SU-DHL-6 (cell line): ENCODE results near the gene ZNF592.

Source experiments
- H2AFZ ChIP-seq: fragments of 200-600 bp; sonication (generic); 2 replicates; pipeline ENCODE4 v1.6.1; 2014; ENCODE audit warnings: low read depth, mild to moderate bottlenecking, moderate library complexity, mixed read lengths, antibody characterized with exemption, low read length; ENCODE audit not compliant: severe bottlenecking
- H3F3A ChIP-seq: fragments of 200-600 bp; shearing (Covaris generic); 2 replicates; pipeline ENCODE4 v1.6.0; 2016; ENCODE audit warnings: antibody characterized with exemption, mild to moderate bottlenecking; ENCODE audit not compliant: insufficient read depth
- H3K27ac ChIP-seq: fragments of 200-600 bp; sonication (generic); 2 replicates; pipeline ENCODE4 v1.5.1; 2016; ENCODE audit warnings: low read depth, mild to moderate bottlenecking, low read length, moderate library complexity, mixed read lengths
- H3K27me3 ChIP-seq: fragments of 200-600 bp; sonication (generic), shearing (Covaris generic); 2 replicates; pipeline ENCODE4 v1.6.0; 2014; ENCODE audit warnings: mild to moderate bottlenecking, low read length
- H3K36me3 ChIP-seq: fragments of 200-600 bp; sonication (generic); 2 replicates; pipeline ENCODE4 v1.6.1; 2014; ENCODE audit warnings: mild to moderate bottlenecking, low read length, mixed read lengths
- H3K4me2 ChIP-seq: fragments of 300-600, 200-600 bp; shearing (Covaris generic), sonication (generic); 2 replicates; pipeline ENCODE4 v1.6.0; 2014; ENCODE audit warnings: low read length, low read depth, mild to moderate bottlenecking; ENCODE audit not compliant: poor library complexity, severe bottlenecking
- H3K4me3 ChIP-seq: fragments of 200-600 bp; sonication (generic); 2 replicates; pipeline ENCODE4 v1.5.1; 2014; ENCODE audit warnings: antibody characterized with exemption, low read length, mild to moderate bottlenecking, mixed read lengths; ENCODE audit not compliant: insufficient read depth, poor library complexity, severe bottlenecking
- H3K79me2 ChIP-seq: fragments of 200-600 bp; sonication (generic); 2 replicates; pipeline ENCODE4 v1.6.1; 2014; ENCODE audit warnings: mild to moderate bottlenecking, low read length, moderate library complexity; ENCODE audit not compliant: insufficient read depth
- H3K9ac ChIP-seq: fragments of 200-600 bp; sonication (generic); 2 replicates; pipeline ENCODE4 v1.7.0; 2014; ENCODE audit warnings: mild to moderate bottlenecking, low read length
- H3K9me2 ChIP-seq: fragments of 200-600 bp; sonication (generic); replicated peaks from 2 replicates; pipeline ENCODE4 v1.6.1; 2014; ENCODE audit warnings: low read length; ENCODE audit not compliant: insufficient read depth
- H3K9me3 ChIP-seq: fragments of 200-600 bp; sonication (generic); 2 replicates; pipeline ENCODE4 v1.6.1; 2014; ENCODE audit warnings: low read length, mixed read lengths; ENCODE audit not compliant: insufficient read depth
- H4K20me1 ChIP-seq: fragments of 200-600 bp; sonication (generic); 2 replicates; pipeline ENCODE4 v1.6.1; 2014; ENCODE audit warnings: low read depth, mild to moderate bottlenecking, antibody characterized with exemption, low read length, moderate library complexity, mixed read lengths
- EZH2phosphoT487 ChIP-seq: fragments of 200-600 bp; sonication (generic), shearing (Covaris generic); conservative IDR thresholded peaks from 2 replicates; pipeline ENCODE4 v1.6.1; 2018; ENCODE audit warnings: mild to moderate bottlenecking, antibody characterized with exemption, low read length, moderate library complexity, mixed read lengths
- TF ChIP-seq, protein P1 (sequence below): fragments of 200-600 bp; sonication (generic); IDR thresholded peaks from one replicate; pipeline ENCODE4 v1.5.1; 2017; ENCODE audit warnings: antibody characterized with exemption, mild to moderate bottlenecking, low read length, moderate library complexity; ENCODE audit not compliant: insufficient read depth, poor library complexity, severe bottlenecking

The ZNF592 gene

GRCh38 chr15:84725001-84725491 lies 23.3 kb upstream of the ZNF592 start:
- Histone ChIP-seq H3F3A (no peaks in the 10 kb centered on the region), H3K36me3 (no peaks in the 10 kb centered on the region), H3K9ac (no peak overlapping the region), H3K27ac (no peak overlapping the region), H2AFZ (no peak overlapping the region), H3K4me2 (no peak overlapping the region), H3K9me3 (no peaks in the 10 kb centered on the region), H4K20me1 (no peaks in the 10 kb centered on the region), H3K79me2 (no peaks in the 10 kb centered on the region), H3K9me2 (no peaks in the 10 kb centered on the region), H3K4me3 (no peak overlapping the region), H3K27me3 (no peaks in the 10 kb centered on the region)
- TF ChIP-seq, protein P1, sequence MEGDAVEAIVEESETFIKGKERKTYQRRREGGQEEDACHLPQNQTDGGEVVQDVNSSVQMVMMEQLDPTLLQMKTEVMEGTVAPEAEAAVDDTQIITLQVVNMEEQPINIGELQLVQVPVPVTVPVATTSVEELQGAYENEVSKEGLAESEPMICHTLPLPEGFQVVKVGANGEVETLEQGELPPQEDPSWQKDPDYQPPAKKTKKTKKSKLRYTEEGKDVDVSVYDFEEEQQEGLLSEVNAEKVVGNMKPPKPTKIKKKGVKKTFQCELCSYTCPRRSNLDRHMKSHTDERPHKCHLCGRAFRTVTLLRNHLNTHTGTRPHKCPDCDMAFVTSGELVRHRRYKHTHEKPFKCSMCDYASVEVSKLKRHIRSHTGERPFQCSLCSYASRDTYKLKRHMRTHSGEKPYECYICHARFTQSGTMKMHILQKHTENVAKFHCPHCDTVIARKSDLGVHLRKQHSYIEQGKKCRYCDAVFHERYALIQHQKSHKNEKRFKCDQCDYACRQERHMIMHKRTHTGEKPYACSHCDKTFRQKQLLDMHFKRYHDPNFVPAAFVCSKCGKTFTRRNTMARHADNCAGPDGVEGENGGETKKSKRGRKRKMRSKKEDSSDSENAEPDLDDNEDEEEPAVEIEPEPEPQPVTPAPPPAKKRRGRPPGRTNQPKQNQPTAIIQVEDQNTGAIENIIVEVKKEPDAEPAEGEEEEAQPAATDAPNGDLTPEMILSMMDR, result no peak
- no peak for TF ChIP-seq EZH2phosphoT487

GRCh38 chr15:84727429-84727828 lies 21.0 kb upstream of the ZNF592 start:
- H3K9ac ChIP-seq, result no peak overlapping the region
- TF ChIP-seq EZH2phosphoT487, result no peak
- TF ChIP-seq, protein P1, result no peak
- H4K20me1 ChIP-seq, result no peaks in the 10 kb centered on the region
- no peaks in the 10 kb centered on the region for H3K36me3 ChIP-seq
- no peak overlapping the region for H3K4me3 ChIP-seq
- H3K9me2 ChIP-seq, result no peaks in the 10 kb centered on the region
- no peak overlapping the region for H2AFZ ChIP-seq
- H3K27me3 ChIP-seq, result no peaks in the 10 kb centered on the region
- no peaks in the 10 kb centered on the region for H3K79me2 ChIP-seq
- H3F3A ChIP-seq, result no peaks in the 10 kb centered on the region
- no peak overlapping the region for H3K4me2 ChIP-seq
- no peaks in the 10 kb centered on the region for H3K9me3 ChIP-seq
- no peak overlapping the region for H3K27ac ChIP-seq

DNA sequence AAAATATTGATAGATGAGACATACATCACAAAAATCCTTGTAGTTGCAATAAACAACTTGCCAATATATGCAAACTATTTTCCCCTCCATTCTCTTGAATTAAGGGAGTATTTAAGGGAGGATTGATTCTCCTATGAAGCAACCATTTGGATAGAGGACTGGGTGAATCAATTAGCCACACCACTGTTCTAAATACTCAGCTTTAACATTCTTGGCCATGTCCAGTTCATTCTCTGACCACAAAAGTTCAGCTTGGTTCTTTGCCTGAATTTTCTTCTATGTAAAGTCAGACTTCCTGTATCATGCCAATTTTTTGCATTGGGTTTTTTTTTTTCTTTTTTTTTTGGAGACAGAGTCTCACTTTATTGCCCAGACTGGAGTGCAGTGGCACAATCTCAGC lies 16.6 kb upstream of the ZNF592 start:
- Histone ChIP-seq H3K4me2 (no peak overlapping the region), H3K79me2 (no peaks in the 10 kb centered on the region), H3K4me3 (no peak overlapping the region), H3K9me3 (no peaks in the 10 kb centered on the region), H4K20me1 (no peaks in the 10 kb centered on the region), H3F3A (peaks cover 16% of the 10 kb centered on the region), H3K9ac (no peak overlapping the region), H3K27ac (no peak overlapping the region), H3K36me3 (no peaks in the 10 kb centered on the region), H3K27me3 (no peaks in the 10 kb centered on the region), H3K9me2 (no peaks in the 10 kb centered on the region), H2AFZ (no peak overlapping the region)
- no peak for TF ChIP-seq EZH2phosphoT487
- TF ChIP-seq, protein P1, result no peak
